T-cell (primary cell): ENCODE results near the gene MFGE8. TPM values are rescaled to one million over a fixed set of nuclear protein-coding genes. Genes with fewer than 3 reads are reported as not detected.

Experiments used
- ATAC-seq, 4 experiments: fragments of 200-7000 bp in 3 of 4; fragments of 150-1000 bp in 1 of 4; cut with Tn5 transposase; replicated peaks in 1 of 4; 1 replicate in 3 of 4; 2 replicates in 1 of 4; pipeline ENCODE4 v1.10.0; 2021; ENCODE audit warnings: moderate library complexity in 3 of 4, mild to moderate bottlenecking in 2 of 4, moderate number of reproducible peaks in 1 of 4
- CTCF ChIA-PET, 2 donors: fragments of 300-600 bp; sonication (Branson Sonifier 250); formaldehyde crosslinking; loops; one replicate each; lab custom pipeline; 2022; ENCODE audit warnings: antibody characterized with exemption in 2 of 2; lab: Charles Lee
- POLR2A ChIA-PET, 2 donors: fragments of 300-600 bp; sonication (Branson Sonifier 250); formaldehyde crosslinking; loops; one replicate each; lab custom pipeline; 2022; ENCODE audit warnings: antibody characterized with exemption in 2 of 2; lab: Charles Lee
- DNase-seq, 35 experiments: peaks; one replicate each; pipeline versions ENCODE4 v3.0.0 to v3.0.0-alpha.2; 2013 to 2023
- H3K27ac ChIP-seq: one replicate; pipeline ENCODE4 v1.5.1; 2013; ENCODE audit warnings: low read length
- H3K27me3 ChIP-seq, 2 experiments: replicated peaks in 1 of 2; 1 replicate in 1 of 2; 2 replicates in 1 of 2; pipeline versions ENCODE4 v1.6.1 to v1.7.0; 2013; ENCODE audit warnings: low read length in 1 of 2, mixed read lengths in 1 of 2; ENCODE audit not compliant: control insufficient read depth in 2 of 2, insufficient read depth in 2 of 2; ENCODE audit errors: extremely low read depth in 1 of 2
- H3K36me3 ChIP-seq, 2 donors: 1 replicate in 1 of 2; 2 replicates in 1 of 2; pipeline versions ENCODE4 v1.6.1 to v1.7.0; 2013; ENCODE audit warnings: low read length in 1 of 2; ENCODE audit not compliant: control insufficient read depth in 2 of 2, insufficient read depth in 1 of 2; ENCODE audit errors: extremely low read depth in 1 of 2
- H3K4me1 ChIP-seq, 2 experiments: 1 replicate in 1 of 2; 2 replicates in 1 of 2; pipeline versions ENCODE4 v1.6.1 to v1.7.0; 2013; ENCODE audit warnings: low read length in 2 of 2, mixed read lengths in 1 of 2; ENCODE audit not compliant: insufficient read depth in 2 of 2, control insufficient read depth in 1 of 2; ENCODE audit errors: extremely low read depth in 1 of 2
- H3K4me3 ChIP-seq, 2 donors: 1 replicate in 1 of 2; 2 replicates in 1 of 2; pipeline versions ENCODE4 v1.5.1 to v1.7.0; 2013; ENCODE audit warnings: mild to moderate bottlenecking in 2 of 2, low read length in 1 of 2, moderate library complexity in 1 of 2; ENCODE audit not compliant: control insufficient read depth in 1 of 2; ENCODE audit errors: extremely low read depth in 1 of 2
- H3K9me3 ChIP-seq: 2 replicates; pipeline ENCODE4 v1.7.0; 2013
- H3K27ac Mint-ChIP-seq, 2 donors: one replicate each; pipeline ENCODE4 v1.8.0; 2020 to 2021; ENCODE audit warnings: mild to moderate bottlenecking in 2 of 2, mixed read lengths in 2 of 2
- H3K27me3 Mint-ChIP-seq, 2 donors: one replicate each; pipeline ENCODE4 v1.8.0; 2021 to 2022; ENCODE audit warnings: mixed read lengths in 2 of 2
- H3K36me3 Mint-ChIP-seq: one replicate; pipeline ENCODE4 v1.8.0; 2021; ENCODE audit warnings: mixed read lengths
- H3K4me1 Mint-ChIP-seq, 3 donors: one replicate each; pipeline ENCODE4 v1.8.0; 2020 to 2022; ENCODE audit warnings: mixed read lengths in 3 of 3, mild to moderate bottlenecking in 1 of 3
- H3K4me3 Mint-ChIP-seq, 3 donors: one replicate each; pipeline ENCODE4 v1.8.0; 2020 to 2022; ENCODE audit warnings: mild to moderate bottlenecking in 3 of 3, mixed read lengths in 3 of 3, moderate library complexity in 3 of 3
- H3K9me3 Mint-ChIP-seq, 3 donors: one replicate each; pipeline ENCODE4 v1.8.0; 2020 to 2022; ENCODE audit warnings: mixed read lengths in 3 of 3
- WGBS: methylation state at CpG from one replicate; pipeline ENCODE4 v1.1.5; 2013; ENCODE audit warnings: missing lambda C conversion rate; ENCODE audit not compliant: insufficient coverage; 5-methylcytosine and 5-hydroxymethylcytosine counted together
- total RNA-seq, 35 experiments: library from RNA in 6 of 35; stranded (reverse) in 6 of 35; fragments of 120-200 nt in 1 of 35; gene quantifications; one replicate each; pipeline versions ENCODE4 v1.2.1 to v1.2.4 and lab custom pipeline; 2013 to 2026

The MFGE8 gene
- total RNA-seq, 5 donors from 2014 or later (not counting 1 experiment from before 2014, with no cell fraction given) = 75.4 to 132 (median 99.5) TPM

GRCh38 chr15:88891540-88892254 is 21.5 kb downstream of the MFGE8 start:
- DNase-seq (no peak), ATAC-seq (no peak)
- Mint-ChIP-seq H3K27me3 (peaks cover 0 to 1% of the 10 kb centered on the region in 2 donors), H3K4me1 (peaks cover 26 to 36% (median 34%) of the 10 kb centered on the region in 3 donors), H3K9me3 (no peaks in the 10 kb centered on the region), H3K4me3 (no peak overlapping the region), H3K36me3 (peaks cover 3% of the 10 kb centered on the region), H3K27ac (no peak overlapping the region)
- Histone ChIP-seq H3K4me1 (peaks cover 13 to 28% of the 10 kb centered on the region in 2 experiments), H3K27ac (no peak overlapping the region), H3K4me3 (no peak overlapping the region), H3K27me3 (peaks cover 0 to 19% of the 10 kb centered on the region in 2 experiments), H3K36me3 (peaks cover 6 to 7% of the 10 kb centered on the region in 2 donors), H3K9me3 (no peaks in the 10 kb centered on the region)
- WGBS = 88% methylated on average over 3 of the region's 7 CpGs
- POLR2A ChIA-PET = interaction anchor here in 1 of 2 donors (0.6 kb wide), 1 partner anchor 256 kb away, joined by 3 read pairs; no protein-coding TSS in a partner anchor
- CTCF ChIA-PET = interaction anchor here (0.9 to 6.3 kb wide), 5 partner anchors 11 to 286 kb away, joined by 4 to 44 read pairs (median 5); no protein-coding TSS in a partner anchor

DNA sequence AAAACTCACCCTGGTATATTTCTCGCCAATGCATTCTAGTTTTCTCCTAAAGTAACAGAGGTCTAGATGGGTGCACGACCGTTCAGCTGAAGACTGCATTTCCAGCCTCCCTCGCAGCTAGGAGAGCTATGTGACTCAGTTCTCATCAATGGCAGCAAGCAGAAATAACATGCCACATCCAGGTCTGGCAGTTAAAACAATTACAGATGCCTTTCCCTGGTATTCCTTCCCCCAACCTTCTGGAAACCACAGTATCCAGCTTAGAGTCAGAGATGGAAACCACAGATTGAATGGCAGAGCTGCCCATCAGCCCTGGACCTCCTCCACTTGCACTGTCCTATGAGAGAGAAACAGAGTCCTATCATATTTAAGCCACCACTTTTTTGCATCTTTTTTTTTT is 22.7 kb downstream of the MFGE8 start:
- Histone ChIP-seq H3K36me3 (peaks cover 7 to 10% of the 10 kb centered on the region in 2 donors), H3K9me3 (no peaks in the 10 kb centered on the region), H3K4me1 (peaks cover 4 to 17% of the 10 kb centered on the region in 2 experiments), H3K27me3 (peaks cover 0 to 14% of the 10 kb centered on the region in 2 experiments), H3K27ac (no peak overlapping the region), H3K4me3 (no peak overlapping the region)
- ATAC-seq (no peak), DNase-seq (no peak)
- H3K27ac Mint-ChIP-seq = no peak overlapping the region
- H3K4me1 Mint-ChIP-seq = peaks cover 18 to 27% (median 26%) of the 10 kb centered on the region in 3 donors
- H3K36me3 Mint-ChIP-seq = peaks cover 4% of the 10 kb centered on the region
- peaks cover 0 to 1% of the 10 kb centered on the region in 2 donors for H3K27me3 Mint-ChIP-seq
- WGBS = 88% methylated on average over 1 of the region's 4 CpGs
- POLR2A ChIA-PET = no interaction called here
- no peak overlapping the region for H3K4me3 Mint-ChIP-seq
- CTCF ChIA-PET = interaction anchor here in 1 of 2 donors (1.6 to 6.3 kb wide), 2 partner anchors 14 to 287 kb away, joined by 4 to 44 read pairs; no protein-coding TSS in a partner anchor
- no peaks in the 10 kb centered on the region for H3K9me3 Mint-ChIP-seq

DNA sequence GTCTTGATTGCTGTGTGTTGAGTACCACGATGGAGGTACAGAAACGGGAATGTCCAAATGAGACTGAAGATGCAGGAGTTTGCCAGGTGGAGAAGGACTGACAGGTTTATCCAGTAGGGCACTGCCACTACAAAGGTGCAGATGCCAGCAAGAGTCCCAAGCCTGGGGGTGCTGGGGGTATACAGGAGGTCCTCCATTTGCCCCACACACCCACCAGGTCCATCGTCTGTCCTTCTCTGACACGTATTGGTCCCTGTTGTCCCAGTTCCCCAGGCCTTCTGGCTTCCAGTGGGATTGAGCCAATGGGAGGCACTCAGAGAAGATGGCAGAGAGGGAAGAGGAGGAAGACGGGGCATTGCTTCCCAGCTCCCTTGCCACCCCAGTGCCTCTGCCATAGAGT is 24.5 kb downstream of the MFGE8 start:
- Histone ChIP-seq H3K4me1 (no peaks in the 10 kb centered on the region), H3K4me3 (no peak overlapping the region), H3K36me3 (peaks cover 7 to 12% of the 10 kb centered on the region in 2 donors), H3K27ac (no peak overlapping the region), H3K9me3 (no peaks in the 10 kb centered on the region), H3K27me3 (peaks cover 0 to 3% of the 10 kb centered on the region in 2 experiments)
- ChIA-PET CTCF (interaction anchor here in 1 of 2 donors (0.6 kb wide), 1 partner anchor 165 kb away, joined by 5 read pairs; no protein-coding TSS in a partner anchor), POLR2A (no interaction called here)
- Mint-ChIP-seq H3K36me3 (peaks cover 15% of the 10 kb centered on the region), H3K27me3 (peaks cover 0 to 1% of the 10 kb centered on the region in 2 donors), H3K4me1 (peaks cover 20 to 23% (median 22%) of the 10 kb centered on the region in 3 donors), H3K27ac (no peak overlapping the region), H3K4me3 (no peak overlapping the region), H3K9me3 (no peaks in the 10 kb centered on the region)
- DNase-seq = no peak
- WGBS = 76% methylated on average over 2 of the region's 5 CpGs
- ATAC-seq = no peak

DNA sequence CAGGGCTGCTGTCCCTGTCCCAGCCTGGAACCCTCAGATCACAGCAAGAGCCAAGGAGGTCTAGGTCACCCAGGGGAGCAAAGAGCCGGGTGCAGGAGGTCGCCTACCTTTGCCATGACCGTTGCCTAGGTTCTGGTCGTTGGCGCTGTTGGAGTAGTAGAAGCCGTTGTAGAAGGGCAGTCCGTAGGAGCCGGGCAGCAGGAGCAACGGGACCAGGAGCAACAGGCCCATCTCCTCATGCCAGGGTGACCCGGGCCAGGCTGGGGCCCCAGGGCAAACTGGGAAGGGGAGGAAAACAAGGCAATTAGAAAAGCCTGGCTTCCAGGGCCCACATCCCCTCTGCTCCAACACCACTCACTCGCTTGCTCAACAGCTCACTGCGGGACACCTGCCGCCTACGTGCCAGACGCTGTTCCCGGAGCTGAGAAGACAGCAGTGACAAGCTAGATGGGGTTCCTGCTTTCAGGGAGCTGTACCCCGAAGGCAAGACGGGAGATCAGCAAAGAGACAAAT is 26.1 kb downstream of the MFGE8 start:
- CTCF ChIA-PET = no interaction called here
- no peak for DNase-seq
- peaks cover 2 to 18% of the 10 kb centered on the region in 2 donors for H3K36me3 ChIP-seq
- H3K36me3 Mint-ChIP-seq = peaks cover 23% of the 10 kb centered on the region
- H3K4me3 ChIP-seq = no peak overlapping the region
- POLR2A ChIA-PET = interaction anchor here in 1 of 2 donors (0.5 to 1.0 kb wide), 2 partner anchors 8 to 68 kb away, joined by 3 read pairs; no protein-coding TSS in a partner anchor
- no peak for ATAC-seq
- 98% methylated on average over 14 of the region's 18 CpGs for WGBS
- H3K4me1 Mint-ChIP-seq = peaks cover 16 to 21% (median 18%) of the 10 kb centered on the region in 3 donors
- H3K9me3 ChIP-seq = no peaks in the 10 kb centered on the region
- no peaks in the 10 kb centered on the region for H3K9me3 Mint-ChIP-seq
- H3K27me3 Mint-ChIP-seq = no peaks in the 10 kb centered on the region
- no peak overlapping the region for H3K27ac ChIP-seq
- no peaks in the 10 kb centered on the region for H3K4me1 ChIP-seq
- H3K27me3 ChIP-seq = no peaks in the 10 kb centered on the region
- no peak overlapping the region for H3K27ac Mint-ChIP-seq
- no peak overlapping the region for H3K4me3 Mint-ChIP-seq

DNA sequence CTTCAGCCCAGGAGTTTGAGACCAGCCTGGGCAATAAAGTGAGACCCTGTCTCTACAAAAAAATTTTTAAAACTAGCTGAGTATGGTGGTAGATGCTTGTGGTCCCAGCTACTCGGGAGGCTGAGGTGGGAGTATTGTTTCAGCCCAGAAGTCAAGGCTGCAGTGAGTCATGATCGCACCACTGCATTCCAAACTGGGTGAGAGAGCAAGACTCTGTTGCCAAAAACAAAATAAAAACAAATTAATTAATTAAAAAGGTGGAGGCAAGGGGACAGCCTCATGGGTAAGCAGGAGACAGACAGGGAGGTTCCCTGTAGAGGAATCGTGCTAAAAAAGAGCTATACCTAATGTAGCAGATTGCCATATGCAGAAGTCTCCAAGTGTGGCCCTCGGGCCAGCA is 30.4 kb downstream of the MFGE8 start:
- Histone ChIP-seq H3K4me3 (no peak overlapping the region), H3K27me3 (no peaks in the 10 kb centered on the region), H3K27ac (no peak overlapping the region), H3K4me1 (no peaks in the 10 kb centered on the region), H3K9me3 (no peaks in the 10 kb centered on the region), H3K36me3 (peaks cover 11 to 37% of the 10 kb centered on the region in 2 donors)
- peaks cover 9 to 31% (median 13%) of the 10 kb centered on the region in 3 donors for H3K4me1 Mint-ChIP-seq
- ATAC-seq (no peak), DNase-seq (no peak)
- no peaks in the 10 kb centered on the region for H3K9me3 Mint-ChIP-seq
- no peak overlapping the region for H3K27ac Mint-ChIP-seq
- peaks cover 46% of the 10 kb centered on the region for H3K36me3 Mint-ChIP-seq
- ChIA-PET CTCF (interaction anchor here in 1 of 2 donors (0.6 kb wide), 1 partner anchor 175 kb away, joined by 3 read pairs; no protein-coding TSS in a partner anchor), POLR2A (interaction anchor here in 1 of 2 donors (0.6 kb wide), 1 partner anchor 156 kb away, joined by 3 read pairs; no protein-coding TSS in a partner anchor)
- H3K4me3 Mint-ChIP-seq = no peak overlapping the region
- 78% methylated on average over 1 of the region's 4 CpGs for WGBS
- H3K27me3 Mint-ChIP-seq = no peaks in the 10 kb centered on the region

GRCh38 chr15:88881775-88882174 is 31.4 kb downstream of the MFGE8 start:
- no peaks in the 10 kb centered on the region for H3K27me3 Mint-ChIP-seq
- CTCF ChIA-PET = interaction anchor here in 1 of 2 donors (0.6 kb wide), 1 partner anchor 323 kb away, joined by 4 read pairs; no protein-coding TSS in a partner anchor
- H3K9me3 Mint-ChIP-seq = no peaks in the 10 kb centered on the region
- H3K27me3 ChIP-seq = no peaks in the 10 kb centered on the region
- no peak overlapping the region for H3K27ac ChIP-seq
- no peak overlapping the region for H3K4me3 ChIP-seq
- H3K27ac Mint-ChIP-seq = no peak overlapping the region
- peaks cover 9 to 36% (median 12%) of the 10 kb centered on the region in 3 donors for H3K4me1 Mint-ChIP-seq
- ATAC-seq (no peak), DNase-seq (no peak)
- POLR2A ChIA-PET = no interaction called here
- no peaks in the 10 kb centered on the region for H3K9me3 ChIP-seq
- H3K36me3 ChIP-seq = peaks cover 11 to 47% of the 10 kb centered on the region in 2 donors
- peaks cover 48% of the 10 kb centered on the region for H3K36me3 Mint-ChIP-seq
- no peak overlapping the region for H3K4me3 Mint-ChIP-seq
- WGBS = 86% methylated on average over 2 of the region's 3 CpGs
- H3K4me1 ChIP-seq = no peaks in the 10 kb centered on the region
